H9 (cell line): ENCODE results near the gene DAZAP1. TPM values are rescaled to one million over a fixed set of nuclear protein-coding genes. Genes with fewer than 3 reads are reported as not detected.
"Not testable (repeated sequence)": the region's sequence is repeated elsewhere in the genome, so short reads cannot be mapped to it uniquely, and the experiment has no call there.

Experiments used
- DNase-seq: peaks from one replicate; pipeline ENCODE4 v3.0.0-alpha.2; 2017
- H2AFZ ChIP-seq: one replicate; pipeline ENCODE4 v1.6.1; 2013; ENCODE audit warnings: mild to moderate bottlenecking, low read length, control low read depth, moderate library complexity
- H2AK5ac ChIP-seq: 2 replicates; pipeline ENCODE4 v1.6.1; 2013; ENCODE audit warnings: low read length, control low read depth, mixed read lengths; ENCODE audit not compliant: insufficient read length
- H2BK120ac ChIP-seq: one replicate; pipeline ENCODE4 v1.6.1; 2013; ENCODE audit warnings: low read depth, mild to moderate bottlenecking, low read length, control low read depth, inconsistent platforms; ENCODE audit not compliant: poor library complexity, severe bottlenecking
- H2BK12ac ChIP-seq: 2 replicates; pipeline ENCODE4 v1.6.1; 2013; ENCODE audit warnings: low read length, control low read depth, mixed read lengths, low read depth; ENCODE audit not compliant: insufficient read length
- H2BK15ac ChIP-seq: 2 replicates; pipeline ENCODE4 v1.6.1; 2013; ENCODE audit warnings: low read depth, low read length, control low read depth
- H2BK20ac ChIP-seq: one replicate; pipeline ENCODE4 v1.6.1; 2013; ENCODE audit warnings: low read depth, mild to moderate bottlenecking, low read length, control low read depth, inconsistent platforms; ENCODE audit not compliant: poor library complexity, severe bottlenecking
- H2BK5ac ChIP-seq: 2 replicates; pipeline ENCODE4 v1.6.1; 2013; ENCODE audit warnings: low read length, control low read depth, mixed read lengths; ENCODE audit not compliant: insufficient read length
- H3K14ac ChIP-seq: 2 replicates; pipeline ENCODE4 v1.6.1; 2013; ENCODE audit warnings: low read length, control low read depth; ENCODE audit not compliant: insufficient read depth
- H3K18ac ChIP-seq: 2 replicates; pipeline ENCODE4 v1.6.1; 2013; ENCODE audit warnings: low read depth, mild to moderate bottlenecking, mixed read lengths, low read length, control low read depth; ENCODE audit not compliant: insufficient read length
- H3K23ac ChIP-seq: 2 replicates; pipeline ENCODE4 v1.6.1; 2013; ENCODE audit warnings: low read length, control low read depth, mixed read lengths, low read depth; ENCODE audit not compliant: insufficient read length
- H3K23me2 ChIP-seq: 2 replicates; pipeline ENCODE4 v1.6.1; 2013; ENCODE audit warnings: low read depth, mild to moderate bottlenecking, mixed read lengths, low read length, control low read depth; ENCODE audit not compliant: insufficient read length, poor library complexity, severe bottlenecking
- H3K27ac ChIP-seq: 2 replicates; pipeline ENCODE4 v1.5.1; 2013; ENCODE audit warnings: low read length, control low read depth, mixed read lengths, low read depth; ENCODE audit not compliant: insufficient read length
- H3K27me3 ChIP-seq: 2 replicates; pipeline ENCODE4 v1.6.1; 2013; ENCODE audit warnings: low read length, control low read depth, inconsistent platforms; ENCODE audit not compliant: insufficient read depth
- H3K4ac ChIP-seq: 2 replicates; pipeline ENCODE4 v1.6.1; 2013; ENCODE audit warnings: low read depth, mild to moderate bottlenecking, control low read depth, inconsistent platforms, low read length, moderate library complexity
- H3K4me1 ChIP-seq: 2 replicates; pipeline ENCODE4 v1.6.1; 2013; ENCODE audit warnings: low read length, control low read depth, inconsistent platforms; ENCODE audit not compliant: insufficient read depth
- H3K4me2 ChIP-seq: 2 replicates; pipeline ENCODE4 v1.6.1; 2013; ENCODE audit warnings: low read length, control low read depth, mixed read lengths; ENCODE audit not compliant: insufficient read length, insufficient read depth
- H3K56ac ChIP-seq: 2 replicates; pipeline ENCODE4 v1.6.1; 2013; ENCODE audit warnings: low read depth, mild to moderate bottlenecking, mixed read lengths, low read length, control low read depth; ENCODE audit not compliant: insufficient read length
- H3K79me1 ChIP-seq: 2 replicates; pipeline ENCODE4 v1.6.1; 2013; ENCODE audit warnings: low read depth, mild to moderate bottlenecking, moderate library complexity, low read length, control low read depth, inconsistent platforms; ENCODE audit not compliant: insufficient read depth, poor library complexity, severe bottlenecking
- H3K79me2 ChIP-seq: 2 replicates; pipeline ENCODE4 v1.6.1; 2013; ENCODE audit warnings: low read length, control low read depth, inconsistent platforms; ENCODE audit not compliant: insufficient read depth
- H3K9ac ChIP-seq: 2 replicates; pipeline ENCODE4 v1.6.1; 2013; ENCODE audit warnings: low read length, control low read depth, mixed read lengths; ENCODE audit not compliant: insufficient read length; ENCODE audit errors: extremely low read depth
- H3K9me3 ChIP-seq: one replicate; pipeline ENCODE4 v1.6.1; 2013; ENCODE audit warnings: low read depth, low read length, inconsistent platforms; ENCODE audit not compliant: control insufficient read depth
- H3T11ph ChIP-seq: one replicate; pipeline ENCODE4 v1.6.1; 2013; ENCODE audit warnings: mild to moderate bottlenecking, low read length, control low read depth, inconsistent platforms
- H4K20me1 ChIP-seq: one replicate; pipeline ENCODE4 v1.6.1; 2013; ENCODE audit not compliant: control insufficient read depth, insufficient read length, insufficient read depth
- H4K5ac ChIP-seq: 2 replicates; pipeline ENCODE4 v1.6.1; 2013; ENCODE audit warnings: low read depth, mild to moderate bottlenecking, mixed read lengths, low read length, control low read depth; ENCODE audit not compliant: insufficient read length
- H4K8ac ChIP-seq: replicated peaks from 2 replicates; pipeline ENCODE4 v1.6.1; 2013; ENCODE audit warnings: low read length, control low read depth, mixed read lengths, low read depth; ENCODE audit not compliant: insufficient read length
- H4K91ac ChIP-seq: 2 replicates; pipeline ENCODE4 v1.6.1; 2013; ENCODE audit warnings: low read depth, mild to moderate bottlenecking, moderate library complexity, mixed read lengths, low read length, control low read depth; ENCODE audit not compliant: insufficient read length
- H3K27ac Mint-ChIP-seq, 3 experiments: 2 replicates in 2 of 3; 3 replicates in 1 of 3; pipeline ENCODE4 v1.8.0; 2020 to 2021; ENCODE audit warnings: mixed read lengths in 3 of 3, mild to moderate bottlenecking in 1 of 3, moderate library complexity in 1 of 3
- H3K27me3 Mint-ChIP-seq: 2 replicates; pipeline ENCODE4 v1.8.0; 2021; ENCODE audit warnings: low read depth, mild to moderate bottlenecking, moderate library complexity, mixed read lengths
- H3K36me3 Mint-ChIP-seq, 3 experiments: 2 replicates in 2 of 3; 3 replicates in 1 of 3; pipeline ENCODE4 v1.8.0; 2020 to 2021; ENCODE audit warnings: low read depth in 3 of 3, mixed read lengths in 3 of 3; ENCODE audit not compliant: insufficient read depth in 1 of 3
- H3K4me1 Mint-ChIP-seq, 2 experiments: 2 replicates each; pipeline ENCODE4 v1.8.0; 2020; ENCODE audit warnings: mixed read lengths in 2 of 2
- H3K4me3 Mint-ChIP-seq, 2 experiments: 2 replicates in 1 of 2; 3 replicates in 1 of 2; pipeline ENCODE4 v1.8.0; 2020 to 2021; ENCODE audit warnings: mild to moderate bottlenecking in 2 of 2, mixed read lengths in 2 of 2, moderate library complexity in 1 of 2
- H3K9me3 Mint-ChIP-seq, 2 experiments: 2 replicates in 1 of 2; 3 replicates in 1 of 2; pipeline ENCODE4 v1.8.0; 2020; ENCODE audit warnings: mild to moderate bottlenecking in 2 of 2, mixed read lengths in 2 of 2, moderate library complexity in 1 of 2
- WGBS: extraction: QIAGEN DNeasy Blood & Tissue Kit; methylation state at CpG from one replicate; pipeline ENCODE4 v1.1.7; 2013; ENCODE audit warnings: missing lambda C conversion rate, low lambda C conversion rate, mixed read lengths; ENCODE audit not compliant: insufficient read length; ENCODE audit errors: extremely low coverage; 5-methylcytosine and 5-hydroxymethylcytosine counted together
- total RNA-seq: library from RNA; stranded (reverse); gene quantifications from 2 replicates; pipeline ENCODE4 v1.2.1, GENCODE V29; 2021
- TF ChIP-seq, protein P1 (sequence below): fragments of 200-600 bp; sonication (generic); conservative IDR thresholded peaks from 3 replicates; pipeline ENCODE4 v1.8.0; 2021; ENCODE audit warnings: antibody characterized with exemption, mild to moderate bottlenecking

Gene DAZAP1
- total RNA-seq, 1 experiment from 2014 or later, result 265 TPM

- DNase-seq, result no peak
- H3K9me3 ChIP-seq, result no peaks in the 10 kb centered on the region
- peak overlapping the region; percentile 64 for H3K4me2 ChIP-seq
- no peak overlapping the region for H2BK12ac ChIP-seq
- Mint-ChIP-seq H3K4me3 (peak overlapping the region; percentile 96 to 98), H3K27me3 (no peaks in the 10 kb centered on the region; the same call in 1 of the 2 replicates), H3K27ac (peak overlapping the region; percentile 84 to 95 (median 94); a peak in 6 of 7 replicates), H3K36me3 (peaks cover 32 to 58% (median 49%) of the 10 kb centered on the region in 3 experiments), H3K9me3 (no peaks in the 10 kb centered on the region), H3K4me1 (peaks cover 0 to 20% of the 10 kb centered on the region in 2 experiments)
- H2BK20ac ChIP-seq, result no peak overlapping the region
- peak overlapping the region; percentile 61 for H3K18ac ChIP-seq
- no peak overlapping the region for H2AFZ ChIP-seq
- no peaks in the 10 kb centered on the region for H4K20me1 ChIP-seq
- H4K91ac ChIP-seq, result no peak overlapping the region
- H3K4ac ChIP-seq, result no peak overlapping the region
- no peak overlapping the region for H3K23ac ChIP-seq
- H2BK120ac ChIP-seq, result no peak overlapping the region
- H4K5ac ChIP-seq, result no peak overlapping the region
- no peaks in the 10 kb centered on the region for H3K4me1 ChIP-seq
- H3T11ph ChIP-seq, result no peak overlapping the region
- no peak overlapping the region for H2BK5ac ChIP-seq
- WGBS, result no CpG with 5 or more reads among the region's 26 CpGs
- H4K8ac ChIP-seq, result no peak overlapping the region
- no peak overlapping the region for H2AK5ac ChIP-seq
- no peak overlapping the region for H2BK15ac ChIP-seq
- H3K14ac ChIP-seq, result peak overlapping the region; percentile 97
- peaks cover 11% of the 10 kb centered on the region; the same call in 1 of the 2 replicates for H3K79me2 ChIP-seq
- peaks cover 5% of the 10 kb centered on the region for H3K23me2 ChIP-seq
- no peak overlapping the region for H3K27ac ChIP-seq
- peaks cover 12% of the 10 kb centered on the region for H3K79me1 ChIP-seq
- peak overlapping the region; percentile 97 for H3K9ac ChIP-seq
- no peaks in the 10 kb centered on the region for H3K27me3 ChIP-seq
- no peak overlapping the region for H3K56ac ChIP-seq
- TF ChIP-seq, protein P1, sequence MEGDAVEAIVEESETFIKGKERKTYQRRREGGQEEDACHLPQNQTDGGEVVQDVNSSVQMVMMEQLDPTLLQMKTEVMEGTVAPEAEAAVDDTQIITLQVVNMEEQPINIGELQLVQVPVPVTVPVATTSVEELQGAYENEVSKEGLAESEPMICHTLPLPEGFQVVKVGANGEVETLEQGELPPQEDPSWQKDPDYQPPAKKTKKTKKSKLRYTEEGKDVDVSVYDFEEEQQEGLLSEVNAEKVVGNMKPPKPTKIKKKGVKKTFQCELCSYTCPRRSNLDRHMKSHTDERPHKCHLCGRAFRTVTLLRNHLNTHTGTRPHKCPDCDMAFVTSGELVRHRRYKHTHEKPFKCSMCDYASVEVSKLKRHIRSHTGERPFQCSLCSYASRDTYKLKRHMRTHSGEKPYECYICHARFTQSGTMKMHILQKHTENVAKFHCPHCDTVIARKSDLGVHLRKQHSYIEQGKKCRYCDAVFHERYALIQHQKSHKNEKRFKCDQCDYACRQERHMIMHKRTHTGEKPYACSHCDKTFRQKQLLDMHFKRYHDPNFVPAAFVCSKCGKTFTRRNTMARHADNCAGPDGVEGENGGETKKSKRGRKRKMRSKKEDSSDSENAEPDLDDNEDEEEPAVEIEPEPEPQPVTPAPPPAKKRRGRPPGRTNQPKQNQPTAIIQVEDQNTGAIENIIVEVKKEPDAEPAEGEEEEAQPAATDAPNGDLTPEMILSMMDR, result no peak
These were observed 31.6 kb downstream of the DAZAP1 start for GRCh38 chr19:1438933-1439354.

DNA sequence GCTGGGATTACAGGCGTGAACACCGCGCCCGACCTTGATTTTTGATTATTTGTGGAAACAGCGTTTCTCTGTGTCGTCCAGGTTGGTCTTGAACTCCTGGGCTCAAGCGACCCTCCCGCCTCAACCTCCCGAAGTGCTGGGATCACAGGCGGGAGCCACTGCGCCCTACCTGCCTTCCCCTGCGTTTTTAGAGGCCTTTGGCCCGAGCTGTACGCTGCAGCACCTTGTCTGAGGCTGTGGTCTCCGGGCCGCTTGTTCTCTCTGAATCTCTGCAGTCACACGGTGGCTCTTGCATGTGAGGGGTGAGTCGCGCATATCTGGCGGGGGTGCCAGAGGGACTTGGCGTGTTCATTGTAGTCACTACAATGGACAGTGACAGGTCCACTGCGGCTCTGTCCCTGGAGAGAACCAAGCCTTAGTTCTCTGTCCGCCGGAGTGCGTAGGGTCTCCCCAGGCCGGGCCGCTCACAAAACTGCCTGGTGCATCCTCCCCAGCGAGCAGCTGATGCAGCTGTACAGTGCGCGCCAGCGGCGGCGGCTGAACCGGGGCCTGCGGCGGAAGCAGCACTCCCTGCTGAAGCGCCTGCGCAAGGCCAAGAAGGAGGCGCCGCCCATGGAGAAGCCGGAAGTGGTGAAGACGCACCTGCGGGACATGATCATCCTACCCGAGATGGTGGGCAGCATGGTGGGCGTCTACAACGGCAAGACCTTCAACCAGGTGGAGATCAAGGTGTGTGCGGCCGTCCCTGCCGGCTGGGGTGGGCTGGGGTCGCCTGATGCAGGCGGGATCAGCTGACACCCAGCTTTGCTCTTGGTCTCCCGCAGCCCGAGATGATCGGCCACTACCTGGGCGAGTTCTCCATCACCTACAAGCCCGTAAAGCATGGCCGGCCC lies 32.4 kb downstream of the DAZAP1 start:
- Histone ChIP-seq H3K9ac (peak overlapping the region; percentile 97), H3K4me2 (peak overlapping the region; percentile 64), H3K79me1 (peaks cover 12% of the 10 kb centered on the region), H3K79me2 (peaks cover 11% of the 10 kb centered on the region; the same call in 1 of the 2 replicates)
- DNase-seq, H3K4ac ChIP-seq, H4K5ac ChIP-seq, H2AFZ ChIP-seq, H3K27ac ChIP-seq, H2BK20ac ChIP-seq, H3K23me2 ChIP-seq, H3K56ac ChIP-seq, H4K91ac ChIP-seq, H3K18ac ChIP-seq, H3K27me3 Mint-ChIP-seq, H3K14ac ChIP-seq, H4K8ac ChIP-seq, H3T11ph ChIP-seq, H2AK5ac ChIP-seq, H3K9me3 Mint-ChIP-seq, H3K4me1 ChIP-seq, H2BK120ac ChIP-seq, H3K9me3 ChIP-seq, H4K20me1 ChIP-seq, H3K27me3 ChIP-seq, H2BK12ac ChIP-seq, H2BK5ac ChIP-seq, H2BK15ac ChIP-seq, H3K23ac ChIP-seq: not testable (repeated sequence)
- no CpG with 5 or more reads among the region's 57 CpGs for WGBS
- peak overlapping the region; percentile 96 to 98 for H3K4me3 Mint-ChIP-seq
- peak overlapping the region; percentile 84 to 95 (median 94) for H3K27ac Mint-ChIP-seq
- H3K36me3 Mint-ChIP-seq, result peaks cover 32 to 58% (median 49%) of the 10 kb centered on the region in 3 experiments
- H3K4me1 Mint-ChIP-seq, result peaks cover 0 to 22% of the 10 kb centered on the region in 2 experiments
